Measurements from ENCODE around the gene SGPP2.
"Not testable (repeated sequence)": the region's sequence is repeated elsewhere in the genome, so short reads cannot be mapped to it uniquely, and the experiment has no call there.

The SGPP2 gene

GRCh38 chr2:222576171-222577081, 152.1 kb downstream of the SGPP2 start:
- no peaks in the 10 kb centered on the region for H3K27me3 ChIP-seq (replicated peaks; ENCODE audit: insufficient read depth, low read length)
- no peak overlapping the region for H2AFZ ChIP-seq (ENCODE audit: low read length)
- no peaks in the 10 kb centered on the region for H3K9me3 ChIP-seq (replicated peaks; ENCODE audit: insufficient read depth, low read length)
- H3K9ac ChIP-seq (ENCODE audit: low read length), result no peak overlapping the region
- H3K4me1 ChIP-seq (ENCODE audit: low read length), result peaks cover 41% of the 10 kb centered on the region
- H3K9me2 ChIP-seq (replicated peaks; ENCODE audit: insufficient read depth, low read length), result no peaks in the 10 kb centered on the region
- peaks cover 20% of the 10 kb centered on the region for H3F3A ChIP-seq (ENCODE audit: insufficient read depth, low read length)
- TF ChIP-seq CTCF (IDR thresholded peaks at IDR 0.05; ENCODE audit: low read length) (no peak), EZH2 (optimal IDR thresholded peaks at IDR 0.05; ENCODE audit: low read depth, low read length) (no peak), EZH2phosphoT487 (IDR thresholded peaks at IDR 0.05; ENCODE audit: low read length) (no peak)
- H3K4me3 ChIP-seq (ENCODE audit: low read length), result no peak overlapping the region
- DNase-seq, result no peak
- H3K79me2 ChIP-seq (ENCODE audit: low read length), result peaks cover 69% of the 10 kb centered on the region
- H4K20me1 ChIP-seq (ENCODE audit: insufficient read depth, low read length), result no peaks in the 10 kb centered on the region
- H3K36me3 ChIP-seq (replicated peaks; ENCODE audit: insufficient read depth, low read length), result peaks cover 2% of the 10 kb centered on the region
- no peak overlapping the region for H3K27ac ChIP-seq (ENCODE audit: low read length)
- no peak overlapping the region for H3K4me2 ChIP-seq (ENCODE audit: low read depth, low read length)

GRCh38 chr2:222577341-222577740, 153.0 kb downstream of the SGPP2 start:
- Histone ChIP-seq H3K36me3 (replicated peaks; ENCODE audit: insufficient read depth, low read length) (no peaks in the 10 kb centered on the region; the same call in 1 of the 2 replicates), H2AFZ (ENCODE audit: low read length) (no peak overlapping the region), H3K9me2 (replicated peaks; ENCODE audit: insufficient read depth, low read length) (no peaks in the 10 kb centered on the region), H4K20me1 (ENCODE audit: insufficient read depth, low read length) (no peaks in the 10 kb centered on the region), H3K4me2 (ENCODE audit: low read depth, low read length) (no peak overlapping the region), H3K27me3 (replicated peaks; ENCODE audit: insufficient read depth, low read length) (no peaks in the 10 kb centered on the region), H3K27ac (ENCODE audit: low read length) (no peak overlapping the region), H3F3A (ENCODE audit: insufficient read depth, low read length) (peaks cover 17% of the 10 kb centered on the region), H3K9me3 (replicated peaks; ENCODE audit: insufficient read depth, low read length) (no peaks in the 10 kb centered on the region), H3K9ac (ENCODE audit: low read length) (no peak overlapping the region), H3K79me2 (ENCODE audit: low read length) (peaks cover 74% of the 10 kb centered on the region), H3K4me1 (ENCODE audit: low read length) (peaks cover 47% of the 10 kb centered on the region), H3K4me3 (ENCODE audit: low read length) (no peak overlapping the region)
- no peak for DNase-seq
- TF ChIP-seq CTCF (IDR thresholded peaks at IDR 0.05; ENCODE audit: low read length), result no peak
- no peak for TF ChIP-seq EZH2 (optimal IDR thresholded peaks at IDR 0.05; ENCODE audit: low read depth, low read length)
- no peak for TF ChIP-seq EZH2phosphoT487 (IDR thresholded peaks at IDR 0.05; ENCODE audit: low read length)

GRCh38 chr2:222582928-222583327, 158.6 kb downstream of the SGPP2 start:
- Histone ChIP-seq H3F3A (ENCODE audit: insufficient read depth, low read length) (no peaks in the 10 kb centered on the region), H3K9ac (ENCODE audit: low read length) (no peak overlapping the region), H3K4me3 (ENCODE audit: low read length) (no peak overlapping the region), H3K36me3 (replicated peaks; ENCODE audit: insufficient read depth, low read length) (no peaks in the 10 kb centered on the region), H3K4me1 (ENCODE audit: low read length) (peaks cover 21% of the 10 kb centered on the region), H3K9me3 (replicated peaks; ENCODE audit: insufficient read depth, low read length) (no peaks in the 10 kb centered on the region), H3K27me3 (replicated peaks; ENCODE audit: insufficient read depth, low read length) (no peaks in the 10 kb centered on the region), H3K79me2 (ENCODE audit: low read length) (peaks cover 57% of the 10 kb centered on the region), H3K27ac (ENCODE audit: low read length) (no peak overlapping the region), H2AFZ (ENCODE audit: low read length) (no peak overlapping the region), H3K4me2 (ENCODE audit: low read depth, low read length) (no peak overlapping the region), H3K9me2 (replicated peaks; ENCODE audit: insufficient read depth, low read length) (no peaks in the 10 kb centered on the region), H4K20me1 (ENCODE audit: insufficient read depth, low read length) (no peaks in the 10 kb centered on the region)
- TF ChIP-seq EZH2 (optimal IDR thresholded peaks at IDR 0.05; ENCODE audit: low read depth, low read length), result no peak
- peak; percentile 33 for TF ChIP-seq CTCF (IDR thresholded peaks at IDR 0.05; ENCODE audit: low read length)
- no peak for TF ChIP-seq EZH2phosphoT487 (IDR thresholded peaks at IDR 0.05; ENCODE audit: low read length)
- peak; percentile 27 for DNase-seq

GRCh38 chr2:222584589-222584988, 160.2 kb downstream of the SGPP2 start:
- H4K20me1 ChIP-seq (ENCODE audit: insufficient read depth, low read length); H3K9me2 ChIP-seq (replicated peaks; ENCODE audit: insufficient read depth, low read length); H3K9me3 ChIP-seq (replicated peaks; ENCODE audit: insufficient read depth, low read length); H3K4me2 ChIP-seq (ENCODE audit: low read depth, low read length); H3K4me3 ChIP-seq (ENCODE audit: low read length); H3K27ac ChIP-seq (ENCODE audit: low read length); DNase-seq; H3K36me3 ChIP-seq (replicated peaks; ENCODE audit: insufficient read depth, low read length); H3K9ac ChIP-seq (ENCODE audit: low read length); H3F3A ChIP-seq (ENCODE audit: insufficient read depth, low read length); H2AFZ ChIP-seq (ENCODE audit: low read length); H3K27me3 ChIP-seq (replicated peaks; ENCODE audit: insufficient read depth, low read length): not testable (repeated sequence)
- Histone ChIP-seq H3K79me2 (ENCODE audit: low read length) (peaks cover 43% of the 10 kb centered on the region), H3K4me1 (ENCODE audit: low read length) (peaks cover 21% of the 10 kb centered on the region)
